ENCODE measurements around the gene CBLC. TPM values are rescaled to one million over a fixed set of nuclear protein-coding genes. Genes with fewer than 3 reads are reported as not detected.
"Not testable (repeated sequence)": the region's sequence is repeated elsewhere in the genome, so short reads cannot be mapped to it uniquely, and the experiment has no call there.

The CBLC gene
- total RNA-seq, 2 experiments from 2014 or later = not detected

DNA sequence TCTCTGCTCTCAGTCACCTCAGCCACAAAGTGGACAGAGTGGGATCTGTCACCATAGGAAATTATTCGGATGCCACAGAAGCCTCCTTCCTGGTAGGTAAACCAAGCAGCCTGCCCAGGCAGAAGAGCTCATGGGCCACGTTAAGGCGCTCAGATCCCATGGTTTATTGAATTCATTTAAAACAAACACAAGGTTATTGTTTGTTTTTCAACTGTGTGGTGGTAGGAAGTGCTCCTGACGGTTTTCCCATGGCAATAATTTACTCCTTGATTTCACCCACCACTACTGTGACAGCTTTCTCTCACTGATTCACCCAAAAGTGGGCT lies 45.6 kb downstream of the CBLC start:
- Mint-ChIP-seq H3K27ac (no peak overlapping the region), H3K4me3 (no peak overlapping the region), H3K36me3 (ENCODE audit: low read depth) (no peaks in the 10 kb centered on the region), H3K9me3 (no peaks in the 10 kb centered on the region), H3K4me1 (no peaks in the 10 kb centered on the region), H3K27me3 (no peaks in the 10 kb centered on the region)
- POLR2A ChIA-PET = no interaction called here
- CTCF ChIA-PET = interaction anchor here (0.7 kb wide), 1 partner anchor 10 kb away, joined by 3 read pairs; no protein-coding TSS in a partner anchor
- DNase-seq = no peak

DNA sequence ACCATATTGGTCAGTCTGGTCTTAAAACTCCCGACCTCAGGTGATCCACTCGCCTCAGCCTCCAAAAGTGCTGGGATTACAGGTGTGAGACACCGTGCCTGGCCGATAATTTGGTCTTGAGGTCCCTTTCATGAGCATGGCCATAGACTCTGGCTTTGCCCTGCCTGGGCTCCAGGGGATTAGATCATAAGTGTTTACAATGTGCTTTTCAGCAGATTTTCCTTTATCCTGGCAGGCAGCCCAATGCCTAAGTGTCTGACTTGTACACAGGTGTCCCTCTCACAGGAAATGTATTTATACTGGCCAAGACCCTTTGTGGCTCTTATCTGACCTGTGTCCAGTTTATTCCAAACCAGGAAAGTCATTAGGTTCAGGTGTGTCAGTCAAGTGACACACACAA lies 47.1 kb downstream of the CBLC start:
- Mint-ChIP-seq H3K4me3 (no peak overlapping the region), H3K36me3 (ENCODE audit: low read depth) (no peaks in the 10 kb centered on the region), H3K4me1 (no peaks in the 10 kb centered on the region), H3K9me3 (no peaks in the 10 kb centered on the region), H3K27ac (no peak overlapping the region), H3K27me3 (no peaks in the 10 kb centered on the region)
- ChIA-PET CTCF (no interaction called here), POLR2A (no interaction called here)
- DNase-seq = no peak

DNA sequence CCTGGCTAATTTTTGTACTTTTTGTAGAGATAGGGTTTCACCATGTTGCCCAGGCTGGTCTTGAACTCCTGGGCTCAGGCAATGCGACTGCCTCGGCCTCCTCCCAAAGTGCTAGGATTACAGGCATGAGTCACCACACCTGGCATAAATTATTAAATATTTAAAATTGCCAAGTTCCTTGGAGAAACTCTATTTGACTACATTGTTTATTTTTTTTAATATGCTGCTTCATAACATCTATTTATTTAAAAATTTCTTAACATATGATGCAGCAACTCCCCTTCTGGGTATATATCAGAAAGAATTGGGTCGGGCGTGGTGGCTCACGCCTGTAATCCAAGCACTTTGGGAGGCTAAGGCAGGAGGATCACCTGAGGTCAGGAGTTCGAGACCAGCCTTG lies 55.2 kb downstream of the CBLC start:
- POLR2A ChIA-PET; H3K4me3 Mint-ChIP-seq; H3K27ac Mint-ChIP-seq; DNase-seq; H3K4me1 Mint-ChIP-seq; H3K36me3 Mint-ChIP-seq (ENCODE audit: low read depth); CTCF ChIA-PET; H3K9me3 Mint-ChIP-seq; H3K27me3 Mint-ChIP-seq: not testable (repeated sequence)

GRCh38 chr19:44834399-44834798 lies 56.7 kb downstream of the CBLC start:
- H3K27ac Mint-ChIP-seq; POLR2A ChIA-PET; H3K9me3 Mint-ChIP-seq; H3K4me1 Mint-ChIP-seq; H3K4me3 Mint-ChIP-seq; DNase-seq; H3K36me3 Mint-ChIP-seq (ENCODE audit: low read depth); H3K27me3 Mint-ChIP-seq: not testable (repeated sequence)
- CTCF ChIA-PET = interaction anchor here (0.6 kb wide), 1 partner anchor 98 kb away, joined by 3 read pairs; no protein-coding TSS in a partner anchor

DNA sequence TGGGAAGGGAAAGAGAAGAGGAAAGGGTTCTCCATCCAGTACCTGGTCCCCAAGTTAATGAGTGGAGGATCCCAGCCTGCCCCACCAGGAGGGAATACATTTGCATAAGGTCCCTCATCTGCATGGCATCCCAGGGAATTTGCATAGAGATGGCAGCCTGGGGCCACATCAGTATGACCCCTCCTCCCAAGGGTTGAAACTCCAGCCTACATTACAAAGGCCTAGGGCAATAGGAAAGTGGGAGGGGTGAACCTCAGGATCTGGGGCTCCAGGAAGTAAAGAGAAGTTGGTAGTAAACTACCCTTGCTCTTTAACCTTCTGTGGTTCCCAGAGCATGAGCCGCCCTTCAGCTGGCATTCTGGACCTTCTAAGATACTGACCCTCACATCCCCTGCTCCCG lies 61.6 kb downstream of the CBLC start:
- POLR2A ChIA-PET = no interaction called here
- CTCF ChIA-PET = no interaction called here
- H3K27me3 Mint-ChIP-seq = peaks cover 5% of the 10 kb centered on the region
- no peaks in the 10 kb centered on the region for H3K9me3 Mint-ChIP-seq
- H3K36me3 Mint-ChIP-seq (ENCODE audit: low read depth) = no peaks in the 10 kb centered on the region
- DNase-seq = no peak
- no peak overlapping the region for H3K4me3 Mint-ChIP-seq
- peaks cover 3% of the 10 kb centered on the region for H3K4me1 Mint-ChIP-seq
- H3K27ac Mint-ChIP-seq = no peak overlapping the region

GRCh38 chr19:44840811-44841210 lies 63.1 kb downstream of the CBLC start:
- DNase-seq = no peak
- H3K27ac Mint-ChIP-seq = no peak overlapping the region
- no peaks in the 10 kb centered on the region for H3K9me3 Mint-ChIP-seq
- peaks cover 8% of the 10 kb centered on the region for H3K27me3 Mint-ChIP-seq
- no peak overlapping the region for H3K4me3 Mint-ChIP-seq
- peaks cover 13% of the 10 kb centered on the region for H3K4me1 Mint-ChIP-seq
- ChIA-PET POLR2A (no interaction called here), CTCF (interaction anchor here (0.6 kb wide), 1 partner anchor 562 kb away, joined by 3 read pairs; no protein-coding TSS in a partner anchor)
- peaks cover 2% of the 10 kb centered on the region for H3K36me3 Mint-ChIP-seq (ENCODE audit: low read depth)

GRCh38 chr19:44841231-44841630 lies 63.5 kb downstream of the CBLC start:
- H3K4me3 Mint-ChIP-seq = no peak overlapping the region
- peaks cover 13% of the 10 kb centered on the region for H3K4me1 Mint-ChIP-seq
- peaks cover 11% of the 10 kb centered on the region for H3K27me3 Mint-ChIP-seq
- H3K36me3 Mint-ChIP-seq (ENCODE audit: low read depth) = peaks cover 2% of the 10 kb centered on the region
- ChIA-PET POLR2A (no interaction called here), CTCF (interaction anchor here (0.7 kb wide), 2 partner anchors 1672 to 1775 kb away, joined by 3 read pairs; no protein-coding TSS in a partner anchor)
- H3K9me3 Mint-ChIP-seq = no peaks in the 10 kb centered on the region
- no peak for DNase-seq
- no peak overlapping the region for H3K27ac Mint-ChIP-seq

DNA sequence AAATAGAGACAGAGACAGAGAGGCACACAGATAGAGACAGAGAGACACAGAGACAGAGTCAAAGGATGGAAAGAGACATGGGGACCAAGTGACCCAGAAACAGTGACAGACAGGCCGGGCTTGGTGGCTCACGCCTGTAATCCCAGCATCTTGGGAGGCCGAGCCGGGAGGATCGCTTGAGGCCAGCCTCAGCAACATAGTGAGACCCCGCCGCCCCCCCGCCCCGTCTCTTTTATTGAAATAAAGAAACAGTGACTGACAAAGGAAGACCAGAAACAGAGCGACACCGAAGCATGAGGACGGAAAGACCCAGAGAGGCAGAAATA lies 67.6 kb downstream of the CBLC start:
- H3K4me1 Mint-ChIP-seq = peaks cover 20% of the 10 kb centered on the region
- no peaks in the 10 kb centered on the region for H3K9me3 Mint-ChIP-seq
- H3K36me3 Mint-ChIP-seq (ENCODE audit: low read depth) = peaks cover 2% of the 10 kb centered on the region
- peak overlapping the region; percentile 74 for H3K4me3 Mint-ChIP-seq
- ChIA-PET POLR2A (interaction anchor here (0.7 kb wide), 1 partner anchor 136 kb away, joined by 3 read pairs; no protein-coding TSS in a partner anchor), CTCF (interaction anchor here (0.6 to 1.6 kb wide), 4 partner anchors 9 to 122 kb away, joined by 3 to 9 read pairs (median 6); no protein-coding TSS in a partner anchor)
- peaks cover 43% of the 10 kb centered on the region for H3K27me3 Mint-ChIP-seq
- peak overlapping the region; percentile 65 for H3K27ac Mint-ChIP-seq
- DNase-seq = no peak

DNA sequence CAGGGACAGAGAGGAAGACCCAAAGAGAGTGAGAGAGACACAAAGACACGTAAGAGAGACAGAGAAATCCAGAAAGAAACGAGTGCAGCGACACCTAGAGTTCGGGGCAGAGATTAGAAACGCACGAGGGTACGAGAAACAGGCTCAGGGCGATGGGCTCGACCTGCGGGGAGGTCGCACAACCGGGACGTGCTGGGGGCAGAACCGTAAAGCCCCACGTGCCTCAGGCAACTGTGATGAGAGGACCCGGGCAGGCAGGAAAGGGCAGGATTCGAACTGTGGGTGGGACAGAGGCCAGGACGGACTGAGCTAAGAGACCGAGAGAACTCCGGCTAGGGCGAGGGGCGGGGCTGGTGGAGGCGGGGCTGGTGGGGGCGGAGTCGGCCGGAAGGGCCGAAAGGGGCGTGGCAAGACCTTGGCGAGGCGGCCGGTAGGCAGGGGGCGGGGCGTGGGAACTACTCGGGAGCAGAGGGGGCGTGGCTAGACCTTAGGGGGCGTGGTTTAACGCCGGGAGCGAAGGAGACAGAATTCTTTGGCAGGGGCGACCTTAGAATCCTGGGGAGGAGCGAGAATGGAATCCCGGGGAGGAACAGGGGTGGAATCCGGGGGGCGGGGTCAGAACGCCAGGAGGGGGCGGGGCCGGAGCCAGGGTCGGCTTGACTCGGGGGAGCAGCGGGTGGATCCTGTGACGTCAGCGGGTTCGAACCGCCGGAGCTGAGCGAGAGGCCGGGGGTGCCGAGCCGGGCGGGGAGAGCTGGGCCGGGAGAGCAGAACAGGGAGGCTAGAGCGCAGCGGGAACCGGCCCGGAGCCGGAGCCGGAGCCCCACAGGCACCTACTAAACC lies 68.1 kb downstream of the CBLC start, which contains the start of gene NECTIN2:
Gene NECTIN2 (plus strand): TSS at position 686 of the 843 bp plus-strand sequence. CDS start 229 bp downstream, outside the sequence.
- H3K9me3 Mint-ChIP-seq = no peaks in the 10 kb centered on the region

GRCh38 chr19:44846455-44847143 lies 68.9 kb downstream of the CBLC start:
- peak overlapping the region; percentile 53 for H3K4me3 Mint-ChIP-seq
- ChIA-PET POLR2A (no interaction called here), CTCF (interaction anchor here (1.2 to 1.6 kb wide), 2 partner anchors 10 to 75 kb away, joined by 4 to 9 read pairs; no protein-coding TSS in a partner anchor)
- no peak overlapping the region for H3K27ac Mint-ChIP-seq
- no peak for DNase-seq
- peaks cover 2% of the 10 kb centered on the region for H3K36me3 Mint-ChIP-seq (ENCODE audit: low read depth)
- peaks cover 17% of the 10 kb centered on the region for H3K4me1 Mint-ChIP-seq
- H3K27me3 Mint-ChIP-seq = peaks cover 43% of the 10 kb centered on the region
- H3K9me3 Mint-ChIP-seq = no peaks in the 10 kb centered on the region

More for the DNA sequence above, 68.1 kb downstream of the CBLC start, which contains the start of gene NECTIN2:
- peak; percentile 78 for DNase-seq
- H3K4me3 Mint-ChIP-seq = peak within 1 kb of the TSS; percentile 74
- POLR2A ChIA-PET = interaction anchor here (0.7 kb wide), 1 partner anchor 137 kb away, joined by 3 read pairs; no protein-coding TSS in a partner anchor
- CTCF ChIA-PET = interaction anchor here (0.5 to 1.6 kb wide), 11 partner anchors 8 to 1375 kb away, joined by 3 to 9 read pairs (median 3); partner anchors contain the start of gene TOMM40
- peaks cover 2% of the 10 kb centered on the region for H3K36me3 Mint-ChIP-seq (ENCODE audit: low read depth)
- peaks cover 20% of the 10 kb centered on the region for H3K4me1 Mint-ChIP-seq
- peaks cover 43% of the 10 kb centered on the region for H3K27me3 Mint-ChIP-seq
- peak within 1 kb of the TSS; percentile 65 for H3K27ac Mint-ChIP-seq

DNA sequence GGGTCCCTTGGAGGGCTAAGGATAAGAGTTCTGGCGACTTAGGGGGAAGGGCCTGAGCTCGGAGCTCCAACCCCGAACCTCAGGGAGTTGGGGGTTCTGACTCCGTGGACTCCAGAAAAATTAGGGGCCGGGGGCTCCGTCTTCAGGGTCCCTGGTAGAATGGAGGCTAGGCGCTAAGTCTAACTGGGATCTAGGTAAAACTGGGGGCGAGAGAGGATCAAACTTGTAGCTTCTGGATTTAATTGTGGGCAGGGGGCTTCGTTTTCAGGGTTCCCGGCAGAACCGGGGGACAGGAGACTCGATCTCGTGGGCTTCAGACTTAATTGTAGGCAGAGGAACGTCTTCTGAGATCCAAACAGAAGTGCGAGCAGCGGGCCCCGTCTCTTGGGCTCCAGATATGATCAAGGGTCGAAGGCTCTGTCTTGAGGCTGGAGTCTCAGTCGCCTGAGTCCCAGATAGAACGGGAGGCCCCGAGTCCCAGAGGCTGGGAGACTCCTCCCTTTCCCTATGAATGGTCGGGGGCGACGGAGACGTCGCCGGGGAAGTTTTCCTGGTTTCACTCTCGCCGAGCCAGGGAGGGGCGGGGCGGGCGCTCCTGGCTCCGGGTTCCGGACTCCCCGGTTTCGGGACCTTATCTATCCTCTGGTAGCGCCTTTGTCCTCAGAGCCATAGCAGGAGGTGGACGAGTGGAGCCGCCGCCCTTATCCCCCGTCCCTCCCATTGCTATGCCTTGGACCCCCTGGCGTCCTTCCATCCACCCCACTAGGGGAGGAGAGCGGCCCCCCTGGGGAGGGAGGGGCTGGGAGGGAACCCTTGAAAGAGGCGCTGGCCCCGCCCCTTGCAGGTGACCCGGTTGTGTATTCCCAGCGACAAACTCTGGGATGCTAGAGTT lies 69.7 kb downstream of the CBLC start:
- POLR2A ChIA-PET = no interaction called here
- peak overlapping the region; percentile 31 for H3K27ac Mint-ChIP-seq
- peak overlapping the region; percentile 53 for H3K4me3 Mint-ChIP-seq
- H3K27me3 Mint-ChIP-seq = peaks cover 43% of the 10 kb centered on the region
- peaks cover 2% of the 10 kb centered on the region for H3K36me3 Mint-ChIP-seq (ENCODE audit: low read depth)
- no peaks in the 10 kb centered on the region for H3K9me3 Mint-ChIP-seq
- CTCF ChIA-PET = interaction anchor here (1.2 kb wide), 1 partner anchor 76 kb away, joined by 4 read pairs; no protein-coding TSS in a partner anchor
- DNase-seq = no peak
- H3K4me1 Mint-ChIP-seq = peaks cover 17% of the 10 kb centered on the region

- CTCF ChIA-PET = interaction anchor here (1.0 to 1.1 kb wide), 2 partner anchors 36 to 64 kb away, joined by 3 to 4 read pairs; no protein-coding TSS in a partner anchor
- POLR2A ChIA-PET = no interaction called here
- no peak for DNase-seq
- H3K9me3 Mint-ChIP-seq = no peaks in the 10 kb centered on the region
- H3K36me3 Mint-ChIP-seq (ENCODE audit: low read depth) = peaks cover 2% of the 10 kb centered on the region
- no peak overlapping the region for H3K4me3 Mint-ChIP-seq
- H3K4me1 Mint-ChIP-seq = peaks cover 17% of the 10 kb centered on the region
- no peak overlapping the region for H3K27ac Mint-ChIP-seq
- peaks cover 45% of the 10 kb centered on the region for H3K27me3 Mint-ChIP-seq
Measured at GRCh38 chr19:44848036-44848811, 70.5 kb downstream of the CBLC start.

Data from activated CD4-positive, alpha-beta T cell treated with anti-CD3 and anti-CD28 coated beads, Interleukin-2, amount 10 ng/mL, durations not matched to agents 7 days and 5 days (primary cell).